A673 (cell line): ENCODE results near the gene PDC. TPM values are rescaled to one million over a fixed set of nuclear protein-coding genes. Genes with fewer than 3 reads are reported as not detected.

Experiments
- BruUV-seq: library from RNA; stranded (reverse); fragments of 400-500 nt; replicated peaks from 2 replicates; lab custom pipeline; 2021; lab: Mats Ljungman, UMichigan
- CTCF ChIA-PET: fragments of 300-600 bp; sonication (Branson Sonifier 250); formaldehyde crosslinking; loops from one replicate; lab custom pipeline; 2022; ENCODE audit warnings: antibody characterized with exemption; lab: Charles Lee
- POLR2A ChIA-PET: fragments of 300-600 bp; sonication (Branson Sonifier 250); formaldehyde crosslinking; loops from one replicate; lab custom pipeline; 2022; ENCODE audit warnings: antibody characterized with exemption; ENCODE audit not compliant: low non-redundant PET; lab: Charles Lee
- DNase-seq: peaks from one replicate; pipeline ENCODE4 v3.0.0-alpha.2; 2015; ENCODE audit warnings: low spot score
- H3K27ac ChIP-seq: fragments of 200-600 bp; sonication (generic); 2 replicates; pipeline ENCODE4 v1.5.1; 2016; ENCODE audit warnings: mixed run types, low read depth, mild to moderate bottlenecking, mixed read lengths, antibody characterized with exemption, low read length; ENCODE audit not compliant: poor library complexity, severe bottlenecking
- H3K27me3 ChIP-seq: fragments of 200-600 bp; sonication (generic); replicated peaks from 2 replicates; pipeline ENCODE4 v1.6.1; 2017; ENCODE audit warnings: mixed run types, low read depth, mild to moderate bottlenecking, mixed read lengths, antibody characterized with exemption, low read length; ENCODE audit not compliant: insufficient read depth, poor library complexity
- H3K36me3 ChIP-seq: fragments of 200-600 bp; sonication (generic); 2 replicates; pipeline ENCODE4 v1.6.1; 2016; ENCODE audit warnings: mixed run types, mild to moderate bottlenecking, mixed read lengths, antibody characterized with exemption, low read length; ENCODE audit not compliant: insufficient read depth, poor library complexity, severe bottlenecking
- H3K4me1 ChIP-seq: fragments of 200-600 bp; sonication (generic); 2 replicates; pipeline ENCODE4 v1.6.1; 2017; ENCODE audit warnings: mixed run types, mild to moderate bottlenecking, mixed read lengths, antibody characterized with exemption, low read length; ENCODE audit not compliant: insufficient read depth, poor library complexity, severe bottlenecking
- H3K4me3 ChIP-seq: fragments of 200-600 bp; sonication (generic); 2 replicates; pipeline ENCODE4 v1.5.1; 2016; ENCODE audit warnings: low read depth, mixed run types, mild to moderate bottlenecking, mixed read lengths, low read length; ENCODE audit not compliant: poor library complexity, severe bottlenecking
- H3K9me3 ChIP-seq: fragments of 200-600 bp; sonication (generic); 2 replicates; pipeline ENCODE4 v1.6.1; 2016; ENCODE audit warnings: mixed run types, low read depth, mild to moderate bottlenecking, mixed read lengths, antibody characterized with exemption, low read length; ENCODE audit not compliant: poor library complexity, severe bottlenecking
- CTCF ChIP-seq: fragments of 300-800, 200-600 bp; sonication (generic); conservative IDR thresholded peaks from 2 replicates; pipeline ENCODE4 v1.5.1; 2017; ENCODE audit warnings: low read depth, mild to moderate bottlenecking, antibody characterized with exemption, low read length, moderate library complexity, mixed read lengths
- EZH2 ChIP-seq: fragments of 200-600 bp; sonication (generic); IDR thresholded peaks from 2 replicates; pipeline ENCODE4 v1.6.1; 2017; ENCODE audit warnings: borderline replicate concordance, low read depth, mild to moderate bottlenecking, mixed read lengths, antibody characterized with exemption, low read length; ENCODE audit not compliant: poor library complexity, severe bottlenecking
- intact Hi-C: fragments of 100-400 bp; cut with micrococcal nuclease; formaldehyde crosslinking; loops from one replicate; pipeline ENCODE4 v1.10.0; 2022; ENCODE audit not compliant: unreplicated experiment
- total RNA-seq: library from RNA; stranded (reverse); gene quantifications from 2 replicates; pipeline ENCODE4 v1.2.3, GENCODE V29; 2021

PDC gene
- total RNA-seq, 1 experiment from 2014 or later: not detected

- peaks cover 18% of the 10 kb centered on the region for H3K4me1 ChIP-seq
- no peak for DNase-seq
- H3K27ac ChIP-seq: no peak overlapping the region
- H3K9me3 ChIP-seq: no peaks in the 10 kb centered on the region
- intact Hi-C loops: no loop called here
- POLR2A ChIA-PET: no interaction called here
- no peak overlapping the region for H3K4me3 ChIP-seq
- no TSS peak for BruUV-seq
- TF ChIP-seq EZH2: no peak
- no peak for TF ChIP-seq CTCF
- CTCF ChIA-PET: no interaction called here
- no peaks in the 10 kb centered on the region for H3K27me3 ChIP-seq
- H3K36me3 ChIP-seq: no peaks in the 10 kb centered on the region
These were observed 33.9 kb upstream of the PDC start for GRCh38 chr1:186494832-186495271.

- Histone ChIP-seq H3K36me3 (no peaks in the 10 kb centered on the region), H3K27me3 (no peaks in the 10 kb centered on the region), H3K9me3 (no peaks in the 10 kb centered on the region), H3K4me1 (peaks cover 2% of the 10 kb centered on the region), H3K4me3 (no peak overlapping the region), H3K27ac (no peak overlapping the region)
- intact Hi-C loops: no loop called here
- ChIA-PET CTCF (no interaction called here), POLR2A (no interaction called here)
- no TSS peak for BruUV-seq
- no peak for DNase-seq
- no peak for TF ChIP-seq EZH2
- no peak for TF ChIP-seq CTCF
These were observed 31.8 kb upstream of the PDC start for GRCh38 chr1:186492531-186493291.

- Histone ChIP-seq H3K4me1 (peaks cover 4% of the 10 kb centered on the region), H3K27ac (no peak overlapping the region), H3K27me3 (no peaks in the 10 kb centered on the region), H3K9me3 (no peaks in the 10 kb centered on the region), H3K4me3 (no peak overlapping the region), H3K36me3 (no peaks in the 10 kb centered on the region)
- TF ChIP-seq EZH2 (no peak), CTCF (no peak)
- intact Hi-C loops: no loop called here
- no TSS peak for BruUV-seq
- ChIA-PET POLR2A (no interaction called here), CTCF (no interaction called here)
- DNase-seq: no peak
These were observed 30.4 kb upstream of the PDC start for GRCh38 chr1:186491336-186491735.
